GM15510 (cell line): ENCODE measurements around the gene MED26.

Experiments
- POLR2A ChIP-seq: IDR thresholded peaks from 3 replicates; pipeline ENCODE4 v1.6.1; 2011; ENCODE audit warnings: borderline replicate concordance; ENCODE audit not compliant: insufficient read length; ENCODE audit errors: extremely low read depth

Gene MED26

GRCh38 chr19:16576690-16577530 lies 51.1 kb downstream of the MED26 start:
- TF ChIP-seq POLR2A = no peak

GRCh38 chr19:16575861-16576689 lies 51.9 kb downstream of the MED26 start:
- no peak for TF ChIP-seq POLR2A

GRCh38 chr19:16575282-16575681 lies 52.7 kb downstream of the MED26 start:
- TF ChIP-seq POLR2A = no peak

- TF ChIP-seq POLR2A = no peak
Measured at GRCh38 chr19:16573925-16574324, 54.1 kb downstream of the MED26 start.

GRCh38 chr19:16573296-16573695 lies 54.7 kb downstream of the MED26 start:
- TF ChIP-seq POLR2A = no peak

- TF ChIP-seq POLR2A = peak; percentile 66
Measured at GRCh38 chr19:16572332-16573211, 55.4 kb downstream of the MED26 start, which contains the start of gene SLC35E1. TSS of gene SLC35E1 (minus strand) at chr19:16572415. CDS start at chr19:16572364, 51 bp downstream.

GRCh38 chr19:16571822-16572331 lies 56.1 kb downstream of the MED26 start:
- TF ChIP-seq POLR2A = no peak

GRCh38 chr19:16571283-16571682 lies 56.7 kb downstream of the MED26 start:
- TF ChIP-seq POLR2A = no peak

- TF ChIP-seq POLR2A = no peak
Measured at GRCh38 chr19:16569609-16570320, 58.2 kb downstream of the MED26 start.

GRCh38 chr19:16566702-16567101 lies 61.3 kb downstream of the MED26 start:
- no peak for TF ChIP-seq POLR2A

GRCh38 chr19:16566161-16566560 lies 61.8 kb downstream of the MED26 start:
- no peak for TF ChIP-seq POLR2A

GRCh38 chr19:16564842-16565241 lies 63.2 kb downstream of the MED26 start:
- TF ChIP-seq POLR2A = no peak

GRCh38 chr19:16562608-16563025 lies 65.4 kb downstream of the MED26 start:
- no peak for TF ChIP-seq POLR2A

- no peak for TF ChIP-seq POLR2A
Measured at GRCh38 chr19:16561382-16561781, 66.6 kb downstream of the MED26 start.
